HepG2 (cell line): Measurements from ENCODE around the gene THRB.
A peak's percentile ranks its signal among the peaks of the same experiment; 100 is the strongest.

Experiments used
- ARID2 ChIP-seq: sonication (generic); formaldehyde crosslinking; IDR thresholded peaks from 2 replicates; pipeline ENCODE4 v1.8.1; 2022; ENCODE audit warnings: mild to moderate bottlenecking, missing genetic modification reagents, borderline replicate concordance
- GTF2F1 ChIP-seq: fragments of 150-350 bp; IDR thresholded peaks from 2 replicates; pipeline ENCODE4 v1.6.1; 2014; ENCODE audit warnings: low read length
- KDM1A ChIP-seq: IDR thresholded peaks from 2 replicates; pipeline ENCODE4 v1.6.1; 2016; ENCODE audit warnings: missing compliant biosample characterization
- PITX1 ChIP-seq: sonication (generic); formaldehyde crosslinking; IDR thresholded peaks from 2 replicates; pipeline ENCODE4 v1.5.1; 2020; ENCODE audit warnings: mild to moderate bottlenecking, missing genetic modification reagents
- POLR2AphosphoS5 ChIP-seq: IDR thresholded peaks from 2 replicates; pipeline ENCODE4 v1.6.1; 2012; ENCODE audit warnings: low read depth, low read length
- RAD21 ChIP-seq: fragments of 450-650 bp; formaldehyde crosslinking; IDR thresholded peaks from 2 replicates; pipeline ENCODE4 v1.5.0; 2020; ENCODE audit warnings: mild to moderate bottlenecking
- TAF15 ChIP-seq: fragments of 200-400 bp; formaldehyde crosslinking; IDR thresholded peaks from one replicate; pipeline ENCODE4 v1.6.1; 2018; ENCODE audit warnings: mild to moderate bottlenecking, low read depth, low read length; ENCODE audit not compliant: poor library complexity, severe bottlenecking
- TCF7L2 ChIP-seq: IDR thresholded peaks from 2 replicates; pipeline ENCODE4 v1.6.1; 2011; ENCODE audit warnings: mild to moderate bottlenecking, low read depth, low read length, moderate library complexity
- TF ChIP-seq, protein P1 (sequence below): sonication (generic); formaldehyde crosslinking; IDR thresholded peaks from 2 replicates; pipeline ENCODE4 v1.8.1; 2023; ENCODE audit warnings: missing genetic modification reagents, inconsistent platforms, borderline replicate concordance

DNA sequence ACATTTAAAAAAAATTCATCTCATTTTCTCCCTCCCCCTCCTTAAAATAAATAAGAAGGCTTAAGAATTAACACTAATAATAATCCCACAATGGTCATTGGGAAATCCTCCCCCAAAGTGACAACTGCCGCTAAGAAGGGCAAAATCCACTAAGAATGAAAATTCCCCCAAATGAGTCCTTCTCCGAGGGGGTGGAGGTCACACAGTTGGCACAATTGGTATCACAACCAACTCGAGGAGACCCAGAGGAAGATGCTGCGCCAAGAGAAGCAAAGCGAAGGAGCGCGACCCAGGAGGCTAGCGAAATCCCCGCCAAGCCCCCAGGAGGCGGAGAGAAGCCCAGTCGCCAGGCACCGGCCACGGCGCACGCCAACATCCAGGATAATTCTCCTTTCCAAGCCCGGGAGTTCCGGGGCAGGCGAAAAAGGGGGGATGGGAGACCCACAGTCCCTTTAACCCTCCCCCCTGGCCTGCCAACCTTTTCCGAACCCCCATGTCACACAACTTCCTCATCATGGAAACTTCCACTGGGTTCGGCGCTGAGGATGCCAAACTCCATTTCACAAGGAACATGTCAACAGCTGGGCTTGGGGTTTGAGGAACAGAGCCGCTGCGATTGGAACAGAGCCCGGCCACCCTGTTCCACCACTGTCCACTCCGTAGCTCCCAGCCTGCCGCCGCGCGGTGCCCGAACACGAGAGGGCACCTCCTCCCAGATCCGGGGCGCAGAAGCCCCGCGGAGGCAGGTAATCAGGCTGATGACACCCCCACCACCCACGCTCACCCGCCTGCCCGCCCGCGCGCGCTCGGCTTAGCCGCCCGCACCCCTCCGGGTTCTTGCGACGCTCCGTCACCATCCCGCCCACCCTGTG lies 668 bp downstream of the THRB start:
- TF ChIP-seq, protein P1, sequence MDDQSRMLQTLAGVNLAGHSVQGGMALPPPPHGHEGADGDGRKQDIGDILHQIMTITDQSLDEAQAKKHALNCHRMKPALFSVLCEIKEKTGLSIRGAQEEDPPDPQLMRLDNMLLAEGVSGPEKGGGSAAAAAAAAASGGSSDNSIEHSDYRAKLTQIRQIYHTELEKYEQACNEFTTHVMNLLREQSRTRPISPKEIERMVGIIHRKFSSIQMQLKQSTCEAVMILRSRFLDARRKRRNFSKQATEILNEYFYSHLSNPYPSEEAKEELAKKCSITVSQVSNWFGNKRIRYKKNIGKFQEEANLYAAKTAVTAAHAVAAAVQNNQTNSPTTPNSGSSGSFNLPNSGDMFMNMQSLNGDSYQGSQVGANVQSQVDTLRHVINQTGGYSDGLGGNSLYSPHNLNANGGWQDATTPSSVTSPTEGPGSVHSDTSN (CRISPR knock-in tag): no peak
- TF ChIP-seq KDM1A (CRISPR knock-in tag): no peak
- TF ChIP-seq TAF15: no peak
- TF ChIP-seq ARID2 (CRISPR knock-in tag): no peak
- no peak; the same call in 1 of the 2 replicates for TF ChIP-seq RAD21 (CRISPR knock-in tag)
- 0 out of 2 replicates have a peak, but pooled peaks have one; percentile 15 for TF ChIP-seq POLR2AphosphoS5
- TF ChIP-seq PITX1 (CRISPR knock-in tag): no peak; the same call in 1 of the 2 replicates
- no peak for TF ChIP-seq TCF7L2
- no peak for TF ChIP-seq GTF2F1
